ACHN (cell line): Measurements from ENCODE around the gene SLC24A4.

Experiments
- DNase-seq: peaks from one replicate; pipeline ENCODE4 v3.0.0-alpha.2; 2015
- in situ Hi-C: cut with HindIII; loops from 2 replicates; pipeline ENCODE4 v1.10.0; 2017; ENCODE audit warnings: low sequenced_read_pairs, low pct_ligation_motif_present, low pct_unique_long_range_greater_than_20kb

SLC24A4 gene

DNA sequence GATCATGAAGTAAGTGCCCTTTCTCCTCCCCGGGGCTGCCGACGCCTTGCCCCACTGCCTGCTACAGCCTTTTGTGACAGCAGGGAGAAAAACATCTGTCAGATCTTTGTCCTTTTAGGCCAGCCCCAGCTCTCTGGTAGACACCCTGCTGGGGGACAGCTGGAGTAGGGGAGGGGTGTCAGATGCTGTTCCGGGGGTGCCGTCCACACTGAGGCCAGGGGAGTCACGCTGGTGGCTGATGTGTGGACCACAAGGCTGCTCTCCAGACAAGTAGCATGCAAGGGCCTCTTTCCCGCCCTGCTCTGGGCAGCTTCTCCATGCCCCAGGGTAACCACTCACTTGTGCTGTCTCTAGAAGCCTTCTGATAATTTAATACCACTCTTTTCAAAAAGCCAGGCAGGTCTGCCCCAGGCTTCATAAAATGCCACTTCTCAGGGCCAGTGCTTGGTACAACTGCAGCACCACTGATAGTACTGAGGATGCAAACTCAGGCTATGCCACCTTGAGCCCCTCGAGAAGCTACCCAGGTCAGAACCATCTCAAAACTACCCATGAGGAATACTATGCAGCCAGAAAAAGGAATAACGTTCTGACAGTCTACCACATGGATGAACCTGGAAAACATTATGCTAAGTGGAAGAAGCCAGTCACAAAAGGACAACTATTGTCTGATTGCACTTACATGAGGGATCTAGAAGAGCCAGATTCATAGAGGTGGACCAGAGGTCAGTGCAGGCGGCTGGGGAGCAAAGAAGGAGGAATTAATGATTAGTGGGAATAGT is 124.6 kb downstream of the SLC24A4 start:
- in situ Hi-C loops: no loop called here
- DNase-seq: no peak

DNA sequence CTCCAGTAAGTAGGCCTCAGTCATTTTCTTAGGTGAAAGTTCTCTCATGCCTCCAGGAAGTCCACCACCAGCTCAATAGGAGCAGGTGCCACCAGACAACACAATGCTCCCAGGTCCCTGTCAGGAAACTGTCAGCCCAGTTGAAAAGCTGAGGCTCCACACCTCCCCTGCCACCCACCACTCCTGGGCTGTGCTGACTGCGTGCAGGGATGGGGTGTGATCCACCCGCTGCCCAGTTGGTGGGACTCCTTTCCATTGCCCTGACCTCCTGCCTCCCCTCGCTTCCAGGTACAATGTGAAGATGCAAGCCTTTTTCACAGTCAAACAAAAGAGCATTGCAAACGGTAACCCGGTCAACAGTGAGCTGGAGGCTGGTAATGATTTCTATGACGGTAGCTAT is 125.8 kb downstream of the SLC24A4 start:
- in situ Hi-C loops: no loop called here
- no peak for DNase-seq

- DNase-seq: no peak
- in situ Hi-C loops: no loop called here
Measured at GRCh38 chr14:92449404-92450181, 126.6 kb downstream of the SLC24A4 start.

DNA sequence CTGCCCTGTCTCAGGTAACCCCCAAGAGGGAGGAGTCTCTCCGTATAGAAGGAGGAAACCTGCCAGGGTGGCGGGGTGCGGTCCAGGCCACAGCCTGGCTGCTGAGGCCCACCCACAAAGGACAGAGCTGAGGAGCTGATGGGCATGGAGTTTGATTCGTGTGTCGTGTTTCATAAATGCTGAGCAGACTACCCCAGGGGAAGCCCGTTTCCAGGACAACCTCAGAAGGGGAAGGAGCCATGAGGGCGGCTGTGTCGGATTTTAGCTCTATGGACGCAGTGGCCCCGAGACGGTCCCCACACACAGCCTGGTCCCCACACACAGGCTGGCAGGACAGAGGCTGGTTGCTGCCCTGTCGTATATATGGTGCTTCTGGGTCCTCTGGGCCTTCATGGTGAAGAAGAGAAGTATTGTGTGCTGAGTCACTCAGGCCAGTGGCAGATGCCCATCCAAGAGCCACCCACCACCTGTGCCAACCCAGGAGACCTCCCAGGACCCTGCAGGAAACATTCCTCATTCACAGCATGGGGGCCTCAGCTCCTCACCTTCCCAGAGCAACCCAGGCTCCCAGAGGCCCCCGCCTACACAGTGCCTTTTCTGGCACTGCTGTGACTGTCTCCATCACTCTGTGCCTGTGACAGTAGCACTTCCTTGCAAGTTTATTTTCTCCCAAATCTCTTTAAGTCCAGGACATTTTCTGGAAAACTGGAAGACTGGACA is 127.5 kb downstream of the SLC24A4 start:
- in situ Hi-C loops: no loop called here

GRCh38 chr14:92451245-92451644 is 128.3 kb downstream of the SLC24A4 start:
- in situ Hi-C loops: no loop called here
- no peak for DNase-seq

More for the DNA sequence above, 127.5 kb downstream of the SLC24A4 start:
- DNase-seq: no peak

DNA sequence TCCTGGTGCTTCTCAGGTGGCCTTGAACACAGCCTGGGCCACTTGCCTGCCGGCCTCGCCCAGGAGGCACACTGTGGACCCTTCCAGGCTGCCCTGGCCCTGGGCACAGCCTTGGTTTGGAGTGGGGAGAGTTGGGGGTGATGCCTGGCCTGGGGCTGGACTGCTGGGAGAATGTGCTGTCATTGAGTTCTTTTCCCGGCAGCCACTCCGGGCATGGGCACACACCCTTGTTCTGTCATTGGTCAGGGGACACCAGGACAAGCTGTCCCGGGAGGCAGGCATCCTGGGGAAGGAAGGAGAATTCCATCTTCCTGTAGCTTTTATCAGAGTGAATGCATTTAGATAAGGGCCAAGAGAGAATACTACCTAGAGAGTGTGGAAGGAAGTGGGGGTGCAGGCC is 128.8 kb downstream of the SLC24A4 start:
- no peak for DNase-seq
- in situ Hi-C loops: no loop called here

DNA sequence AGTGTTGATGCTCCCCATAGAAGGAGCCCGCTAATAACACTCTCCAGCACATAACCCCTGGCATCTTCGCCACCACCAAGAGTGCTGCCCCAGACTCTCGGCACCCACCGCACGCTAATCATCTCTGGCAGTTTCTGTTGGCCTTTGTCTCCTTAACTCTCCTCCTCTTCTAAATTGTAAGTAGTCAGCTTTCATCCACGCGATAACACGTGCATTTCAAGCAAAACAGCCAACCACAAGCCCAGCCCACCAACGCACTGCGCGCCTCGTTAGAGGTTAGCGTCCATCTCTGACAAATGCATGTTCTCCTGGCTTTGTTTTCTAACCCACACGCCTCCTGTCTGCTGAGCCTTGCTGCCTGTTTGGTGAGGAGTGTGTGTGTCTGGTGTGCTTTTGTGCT is 129.5 kb downstream of the SLC24A4 start:
- no peak for DNase-seq
- in situ Hi-C loops: no loop called here

- no peak for DNase-seq
- in situ Hi-C loops: no loop called here
Measured at GRCh38 chr14:92453691-92454090, 130.7 kb downstream of the SLC24A4 start.

GRCh38 chr14:92455231-92455630 is 132.3 kb downstream of the SLC24A4 start:
- DNase-seq: no peak
- in situ Hi-C loops: no loop called here

GRCh38 chr14:92456215-92457015 is 133.4 kb downstream of the SLC24A4 start:
- DNase-seq: peak; percentile 62
- in situ Hi-C loops: no loop called here

DNA sequence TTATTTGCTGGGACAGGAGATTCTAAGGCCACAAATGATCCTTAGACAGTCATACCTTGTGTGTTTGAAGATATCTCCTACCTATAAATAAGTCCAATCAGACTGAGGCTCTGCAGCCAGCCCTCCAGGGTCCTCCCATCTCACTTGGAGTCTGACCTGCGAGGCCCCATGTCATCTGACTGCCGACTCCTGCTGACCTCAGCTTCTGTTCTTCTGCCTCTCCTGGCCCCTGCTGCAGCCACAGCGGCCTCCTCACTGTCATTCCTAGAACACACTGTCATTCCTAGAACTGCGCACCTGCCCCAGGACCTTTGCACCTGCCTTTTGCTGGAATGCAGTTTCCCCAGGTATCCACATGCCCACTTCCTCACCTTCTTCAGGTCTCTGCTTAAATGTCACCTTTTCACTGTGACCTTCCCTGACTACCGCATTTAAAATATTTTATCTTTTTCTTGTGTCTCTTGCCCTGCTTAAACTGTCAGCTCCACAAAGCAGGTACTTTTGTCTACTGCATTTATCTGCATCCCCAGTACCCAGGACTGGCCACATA is 134.1 kb downstream of the SLC24A4 start:
- in situ Hi-C loops: no loop called here
- DNase-seq: no peak

GRCh38 chr14:92458136-92459029 is 135.4 kb downstream of the SLC24A4 start:
- in situ Hi-C loops: no loop called here
- no peak for DNase-seq

DNA sequence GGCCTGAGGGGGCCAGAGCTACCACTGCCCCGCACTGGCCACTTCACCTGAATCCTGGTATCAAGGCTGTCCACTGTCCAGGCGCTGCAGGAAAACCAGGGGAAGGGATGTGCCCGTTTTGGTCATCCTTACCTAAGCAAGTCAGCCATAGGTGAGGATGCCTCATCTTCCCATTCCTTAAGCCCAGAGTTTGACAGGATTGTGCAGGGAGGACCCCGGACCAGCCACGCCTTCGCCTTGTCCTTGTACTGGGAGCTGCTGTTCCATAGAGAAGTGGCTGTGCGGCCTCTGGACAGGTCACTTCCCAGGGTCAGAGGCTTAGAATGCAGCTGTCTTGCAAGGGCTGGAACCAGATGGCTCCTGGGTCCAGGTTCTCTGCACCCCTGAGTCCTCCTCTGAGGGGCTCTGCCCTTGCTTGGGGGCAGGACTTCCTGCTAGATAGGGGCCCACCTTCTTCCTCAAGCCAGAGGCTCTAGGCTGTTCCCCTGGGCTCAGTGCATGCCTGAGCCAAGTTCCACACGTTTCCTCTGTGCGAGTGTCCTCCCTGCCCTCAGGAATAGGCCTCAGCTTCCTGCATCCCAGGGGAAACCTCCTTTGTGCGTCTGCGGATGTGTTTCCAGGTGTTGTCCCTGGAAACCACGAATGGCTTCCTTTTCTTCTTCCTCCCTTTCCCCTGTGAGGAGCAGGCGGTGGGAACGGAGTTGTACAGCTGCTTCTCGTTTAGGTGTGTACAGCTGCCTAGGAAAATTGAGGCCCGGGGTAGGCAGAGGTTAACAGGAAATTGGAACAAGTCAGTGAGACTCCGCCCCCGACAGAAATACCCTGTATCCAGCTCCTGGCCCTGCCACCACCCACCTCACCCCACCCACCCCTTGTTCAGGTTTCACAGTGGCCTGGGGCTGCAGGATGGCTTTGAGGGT is 136.3 kb downstream of the SLC24A4 start:
- DNase-seq: no peak
- in situ Hi-C loops: no loop called here

DNA sequence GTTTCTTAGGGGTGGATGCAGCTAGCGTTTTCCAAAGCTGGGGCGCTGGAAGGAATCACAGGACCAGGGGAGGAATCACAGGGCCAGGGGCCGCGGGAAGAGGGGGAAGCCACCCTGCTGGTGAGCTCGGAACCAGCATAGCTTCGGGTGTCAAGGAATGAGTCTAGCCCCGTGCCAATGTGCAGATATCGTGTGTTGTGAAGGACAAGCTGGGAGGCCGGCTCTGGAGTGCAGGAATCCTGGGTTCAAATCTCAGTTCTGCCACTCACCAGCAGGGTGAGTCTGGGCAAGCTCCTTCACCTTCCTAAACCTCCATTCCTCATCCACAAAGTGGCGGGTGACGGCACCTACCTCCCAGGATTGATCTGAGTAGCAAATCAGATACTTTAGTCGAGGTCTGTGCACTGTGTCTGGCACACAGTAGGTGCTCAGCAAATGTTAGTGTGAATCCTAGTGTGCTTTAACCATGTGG is 137.0 kb downstream of the SLC24A4 start:
- no peak for DNase-seq
- in situ Hi-C loops: no loop called here

GRCh38 chr14:92460541-92460915 is 137.6 kb downstream of the SLC24A4 start:
- no peak for DNase-seq
- in situ Hi-C loops: no loop called here

DNA sequence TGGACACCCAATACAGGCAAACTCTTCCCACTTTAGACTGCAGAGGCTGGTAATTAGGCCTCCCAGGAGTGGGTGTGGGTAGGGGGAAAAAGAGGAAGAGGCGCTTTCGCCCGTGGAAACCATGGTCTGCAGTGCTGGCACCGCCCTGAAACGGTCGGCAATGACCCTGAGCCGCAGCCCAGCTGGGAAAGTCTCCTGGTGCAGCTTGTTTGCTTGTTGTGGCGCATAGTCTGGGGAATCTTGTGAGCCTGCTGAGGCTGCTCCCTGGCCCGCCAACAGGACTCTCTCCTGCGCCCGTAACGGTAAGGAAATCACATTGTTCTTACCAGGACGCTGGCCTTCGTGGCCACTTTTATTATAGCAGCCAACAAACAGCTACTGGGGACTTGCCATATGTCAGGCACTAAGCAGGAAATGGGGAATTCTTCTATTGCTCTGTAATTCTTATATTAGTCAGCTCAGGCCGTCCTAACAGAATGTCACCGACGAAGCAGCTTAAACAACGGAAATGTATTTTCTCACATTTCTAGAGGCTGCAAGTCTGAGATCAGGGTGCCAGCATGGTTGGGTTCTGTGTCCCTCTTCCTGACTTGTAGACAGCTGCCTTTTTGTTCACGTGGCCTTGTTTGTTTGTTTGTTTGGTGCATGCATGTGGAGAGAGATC is 138.1 kb downstream of the SLC24A4 start:
- no peak for DNase-seq

More for the DNA sequence above, 138.1 kb downstream of the SLC24A4 start:
- in situ Hi-C loops: no loop called here
